Measurements from ENCODE around the gene MYOM1.

The MYOM1 gene

GRCh38 chr18:3060667-3061580, 158.8 kb downstream of the MYOM1 start:
- ChIA-PET POLR2A (ENCODE audit: low non-redundant PET) (no interaction called here), CTCF (interaction anchor here (0.6 to 1.0 kb wide), 3 partner anchors 64 to 1468 kb away, joined by 3 to 4 read pairs (median 3); no protein-coding TSS in a partner anchor)
- H3K27ac ChIP-seq: no peak overlapping the region
- no peak for DNase-seq (ENCODE audit: low spot score)
- TF ChIP-seq CTCF (conservative IDR thresholded peaks at IDR 0.05; ENCODE audit: low read depth): no peak

GRCh38 chr18:3059272-3059671, 160.5 kb downstream of the MYOM1 start:
- no peak for TF ChIP-seq CTCF (conservative IDR thresholded peaks at IDR 0.05; ENCODE audit: low read depth)
- no peak for DNase-seq (ENCODE audit: low spot score)
- H3K27ac ChIP-seq: no peak overlapping the region
- CTCF ChIA-PET: no interaction called here
- POLR2A ChIA-PET (ENCODE audit: low non-redundant PET): no interaction called here

GRCh38 chr18:3058328-3059191, 161.2 kb downstream of the MYOM1 start:
- POLR2A ChIA-PET (ENCODE audit: low non-redundant PET): no interaction called here
- CTCF ChIA-PET: no interaction called here
- no peak overlapping the region for H3K27ac ChIP-seq
- no peak for TF ChIP-seq CTCF (conservative IDR thresholded peaks at IDR 0.05; ENCODE audit: low read depth)
- DNase-seq (ENCODE audit: low spot score): no peak

GRCh38 chr18:3057526-3057925, 162.2 kb downstream of the MYOM1 start:
- DNase-seq (ENCODE audit: low spot score): no peak
- TF ChIP-seq CTCF (conservative IDR thresholded peaks at IDR 0.05; ENCODE audit: low read depth): no peak
- no peak overlapping the region for H3K27ac ChIP-seq
- ChIA-PET POLR2A (ENCODE audit: low non-redundant PET) (no interaction called here), CTCF (interaction anchor here (0.7 kb wide), 1 partner anchor 78 kb away, joined by 5 read pairs; no protein-coding TSS in a partner anchor)

- CTCF ChIA-PET: no interaction called here
- TF ChIP-seq CTCF (conservative IDR thresholded peaks at IDR 0.05; ENCODE audit: low read depth): no peak
- POLR2A ChIA-PET (ENCODE audit: low non-redundant PET): no interaction called here
- DNase-seq (ENCODE audit: low spot score): no peak
- H3K27ac ChIP-seq: no peak overlapping the region
These were observed 163.5 kb downstream of the MYOM1 start for GRCh38 chr18:3056311-3056710.

GRCh38 chr18:3055816-3056215, 164.0 kb downstream of the MYOM1 start:
- TF ChIP-seq CTCF (conservative IDR thresholded peaks at IDR 0.05; ENCODE audit: low read depth): no peak

More at GRCh38 chr18:3055816-3056215, 164.0 kb downstream of the MYOM1 start:
- POLR2A ChIA-PET (ENCODE audit: low non-redundant PET): no interaction called here
- DNase-seq (ENCODE audit: low spot score): no peak
- CTCF ChIA-PET: no interaction called here
- no peak overlapping the region for H3K27ac ChIP-seq

All from RWPE1 (cell line).